ENCODE data around the gene KHDC1.

DNA sequence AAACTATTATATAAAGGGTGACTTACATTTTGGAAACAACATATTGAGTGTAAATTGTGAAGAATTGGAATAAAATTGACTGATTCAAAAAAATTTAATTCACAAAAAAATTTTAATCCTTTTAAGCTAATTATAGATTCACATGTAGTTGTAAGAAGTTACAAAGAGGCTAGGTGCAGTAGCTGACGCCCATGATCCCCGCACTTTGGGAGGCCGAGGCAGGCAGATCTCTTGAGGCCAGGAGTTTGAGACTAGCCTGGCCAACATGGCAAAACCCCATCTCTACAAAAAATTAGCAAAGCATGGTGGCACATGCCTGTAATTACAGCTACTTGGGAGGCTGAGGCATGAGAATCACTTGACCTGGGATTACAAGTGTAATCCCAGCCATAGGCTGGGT, 30.3 kb upstream of the KHDC1 start:
- TF ChIP-seq EP300 (IDR thresholded peaks at IDR 0.05) (no peak), CTCF (IDR thresholded peaks at IDR 0.05) (no peak), POLR2A (IDR thresholded peaks at IDR 0.05) (no peak)
